Measurements from ENCODE around the gene GRIA4. TPM values are rescaled to one million over a fixed set of nuclear protein-coding genes. Genes with fewer than 3 reads are reported as not detected.

The GRIA4 gene
- total RNA-seq, 1 donor from 2014 or later: 0.27 TPM

DNA sequence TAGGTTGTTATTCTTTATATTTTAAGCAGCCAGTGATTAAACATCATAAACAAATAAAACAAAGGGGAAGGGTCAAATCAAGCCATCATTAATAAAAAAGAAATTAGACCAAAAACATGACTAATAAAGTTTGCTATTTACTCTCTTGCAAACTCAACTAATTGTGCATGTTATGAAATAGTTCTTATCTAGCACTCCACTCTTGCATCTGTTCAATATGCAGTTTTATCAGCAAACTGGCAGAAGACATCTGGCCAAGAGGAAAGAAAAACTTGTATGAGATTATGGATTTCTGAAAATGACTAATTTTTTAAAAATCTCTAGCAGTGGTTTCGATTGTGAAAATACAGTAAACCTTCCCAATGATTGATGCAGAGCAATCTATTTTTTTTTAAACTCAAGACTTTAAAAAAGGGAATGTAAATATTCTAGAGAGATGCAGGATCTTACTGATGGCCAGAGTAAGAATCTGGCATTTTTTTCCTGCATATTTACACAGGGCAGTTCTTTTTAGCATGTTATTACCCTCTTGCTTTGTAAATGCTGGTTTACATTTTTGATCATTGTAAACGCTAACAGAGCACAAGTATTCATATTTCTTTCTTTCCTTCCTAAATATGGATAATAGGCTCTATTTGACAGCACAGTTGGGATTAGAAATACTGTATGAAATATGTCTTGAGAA, 83.3 kb downstream of the GRIA4 start:
- Histone ChIP-seq H3K9ac (ENCODE audit: low read length) (no peak overlapping the region), H3K27me3 (ENCODE audit: insufficient read depth, low read length) (no peaks in the 10 kb centered on the region), H3K9me3 (ENCODE audit: insufficient read depth, low read depth, low read length) (no peaks in the 10 kb centered on the region), H3K4me3 (ENCODE audit: insufficient read depth, low read depth, low read length) (no peak overlapping the region), H3K4me1 (ENCODE audit: insufficient read depth, low read length) (no peaks in the 10 kb centered on the region), H3K79me2 (ENCODE audit: insufficient read depth, low read length) (no peaks in the 10 kb centered on the region), H3K36me3 (ENCODE audit: insufficient read depth, low read length) (no peaks in the 10 kb centered on the region), H4K20me1 (ENCODE audit: insufficient read depth, low read length) (no peaks in the 10 kb centered on the region), H3K27ac (ENCODE audit: low read depth, low read length) (no peak overlapping the region), H3K4me2 (ENCODE audit: low read length) (no peak overlapping the region), H2AFZ (ENCODE audit: low read depth, low read length) (no peak overlapping the region)
- H3K36me3 Mint-ChIP-seq (ENCODE audit: low read depth, unreplicated experiment): no peaks in the 10 kb centered on the region
- H3K4me1 Mint-ChIP-seq (ENCODE audit: low read depth, unreplicated experiment): no peaks in the 10 kb centered on the region
- no peak overlapping the region for H3K4me3 Mint-ChIP-seq (ENCODE audit: unreplicated experiment)
- H3K27ac Mint-ChIP-seq (ENCODE audit: unreplicated experiment): no peak overlapping the region
- no peaks in the 10 kb centered on the region for H3K9me3 Mint-ChIP-seq (ENCODE audit: unreplicated experiment)
- TF ChIP-seq, protein P1, sequence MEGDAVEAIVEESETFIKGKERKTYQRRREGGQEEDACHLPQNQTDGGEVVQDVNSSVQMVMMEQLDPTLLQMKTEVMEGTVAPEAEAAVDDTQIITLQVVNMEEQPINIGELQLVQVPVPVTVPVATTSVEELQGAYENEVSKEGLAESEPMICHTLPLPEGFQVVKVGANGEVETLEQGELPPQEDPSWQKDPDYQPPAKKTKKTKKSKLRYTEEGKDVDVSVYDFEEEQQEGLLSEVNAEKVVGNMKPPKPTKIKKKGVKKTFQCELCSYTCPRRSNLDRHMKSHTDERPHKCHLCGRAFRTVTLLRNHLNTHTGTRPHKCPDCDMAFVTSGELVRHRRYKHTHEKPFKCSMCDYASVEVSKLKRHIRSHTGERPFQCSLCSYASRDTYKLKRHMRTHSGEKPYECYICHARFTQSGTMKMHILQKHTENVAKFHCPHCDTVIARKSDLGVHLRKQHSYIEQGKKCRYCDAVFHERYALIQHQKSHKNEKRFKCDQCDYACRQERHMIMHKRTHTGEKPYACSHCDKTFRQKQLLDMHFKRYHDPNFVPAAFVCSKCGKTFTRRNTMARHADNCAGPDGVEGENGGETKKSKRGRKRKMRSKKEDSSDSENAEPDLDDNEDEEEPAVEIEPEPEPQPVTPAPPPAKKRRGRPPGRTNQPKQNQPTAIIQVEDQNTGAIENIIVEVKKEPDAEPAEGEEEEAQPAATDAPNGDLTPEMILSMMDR (IDR thresholded peaks at IDR 0.05; ENCODE audit: insufficient read depth, low read depth, low read length): no peak
- H3K27me3 Mint-ChIP-seq (ENCODE audit: low read depth, unreplicated experiment): no peaks in the 10 kb centered on the region
- FAIRE-seq (no peak), DNase-seq (ENCODE audit: low read depth) (no peak)

DNA sequence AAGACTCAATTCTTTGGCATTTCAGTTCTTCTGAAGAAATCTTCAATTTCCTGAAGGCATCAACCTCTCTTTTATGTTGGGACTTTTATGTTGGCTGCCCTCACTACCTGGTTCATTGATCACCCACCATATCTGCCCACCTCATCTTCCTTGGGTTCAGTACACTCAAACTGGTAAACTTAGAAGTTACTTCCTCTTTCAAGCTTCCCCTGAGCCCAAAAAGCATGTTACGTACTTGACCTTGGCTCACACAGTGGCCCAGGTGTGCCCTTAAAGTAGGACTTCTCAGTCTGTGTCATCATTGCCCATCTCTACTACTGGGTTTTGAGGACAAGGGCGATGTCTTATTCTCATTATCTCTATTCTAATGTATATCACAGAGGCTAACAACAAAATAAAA, 86.1 kb downstream of the GRIA4 start:
- FAIRE-seq: no peak
- Mint-ChIP-seq H3K9me3 (ENCODE audit: unreplicated experiment) (no peaks in the 10 kb centered on the region), H3K4me3 (ENCODE audit: unreplicated experiment) (no peak overlapping the region), H3K36me3 (ENCODE audit: low read depth, unreplicated experiment) (no peaks in the 10 kb centered on the region), H3K27ac (ENCODE audit: unreplicated experiment) (no peak overlapping the region), H3K4me1 (ENCODE audit: low read depth, unreplicated experiment) (no peaks in the 10 kb centered on the region), H3K27me3 (ENCODE audit: low read depth, unreplicated experiment) (no peaks in the 10 kb centered on the region)
- Histone ChIP-seq H3K4me3 (ENCODE audit: insufficient read depth, low read depth, low read length) (no peak overlapping the region), H3K9me3 (ENCODE audit: insufficient read depth, low read depth, low read length) (no peaks in the 10 kb centered on the region), H3K4me2 (ENCODE audit: low read length) (no peak overlapping the region), H3K4me1 (ENCODE audit: insufficient read depth, low read length) (no peaks in the 10 kb centered on the region), H3K27me3 (ENCODE audit: insufficient read depth, low read length) (no peaks in the 10 kb centered on the region), H4K20me1 (ENCODE audit: insufficient read depth, low read length) (no peaks in the 10 kb centered on the region), H3K36me3 (ENCODE audit: insufficient read depth, low read length) (no peaks in the 10 kb centered on the region), H3K79me2 (ENCODE audit: insufficient read depth, low read length) (no peaks in the 10 kb centered on the region), H3K27ac (ENCODE audit: low read depth, low read length) (no peak overlapping the region), H3K9ac (ENCODE audit: low read length) (no peak overlapping the region), H2AFZ (ENCODE audit: low read depth, low read length) (no peak overlapping the region)
- DNase-seq (ENCODE audit: low read depth): no peak
- no peak for TF ChIP-seq EZH2 (IDR thresholded peaks at IDR 0.05; ENCODE audit: insufficient read depth, low read length)
- TF ChIP-seq, protein P1 (IDR thresholded peaks at IDR 0.05; ENCODE audit: insufficient read depth, low read depth, low read length): no peak

DNA sequence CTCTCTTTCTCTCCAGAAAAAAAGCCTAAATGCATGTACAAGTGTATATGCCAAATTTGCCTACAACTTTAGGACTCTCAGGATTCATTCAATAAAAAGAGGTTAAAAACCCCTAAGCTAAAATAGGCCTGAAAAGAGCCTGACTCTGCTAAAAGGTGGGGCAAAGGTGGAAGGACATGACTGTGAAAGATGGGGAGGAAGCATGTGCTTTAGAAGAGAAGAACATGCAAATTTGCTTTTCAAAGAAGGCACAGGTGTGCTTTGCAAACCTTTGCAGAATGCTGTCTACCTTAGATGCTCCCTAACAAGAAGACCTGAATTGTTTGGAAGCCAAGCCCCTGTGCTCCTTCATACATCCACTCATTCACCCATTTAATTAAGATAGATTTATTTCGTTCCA, 87.4 kb downstream of the GRIA4 start:
- Histone ChIP-seq H2AFZ (ENCODE audit: low read depth, low read length) (no peak overlapping the region), H3K4me2 (ENCODE audit: low read length) (no peak overlapping the region), H3K79me2 (ENCODE audit: insufficient read depth, low read length) (no peaks in the 10 kb centered on the region), H3K27ac (ENCODE audit: low read depth, low read length) (no peak overlapping the region), H3K36me3 (ENCODE audit: insufficient read depth, low read length) (no peaks in the 10 kb centered on the region), H3K4me1 (ENCODE audit: insufficient read depth, low read length) (no peaks in the 10 kb centered on the region), H3K9ac (ENCODE audit: low read length) (no peak overlapping the region), H3K4me3 (ENCODE audit: insufficient read depth, low read depth, low read length) (no peak overlapping the region), H4K20me1 (ENCODE audit: insufficient read depth, low read length) (no peaks in the 10 kb centered on the region), H3K27me3 (ENCODE audit: insufficient read depth, low read length) (no peaks in the 10 kb centered on the region), H3K9me3 (ENCODE audit: insufficient read depth, low read depth, low read length) (no peaks in the 10 kb centered on the region)
- TF ChIP-seq EZH2 (IDR thresholded peaks at IDR 0.05; ENCODE audit: insufficient read depth, low read length): no peak
- TF ChIP-seq, protein P1 (IDR thresholded peaks at IDR 0.05; ENCODE audit: insufficient read depth, low read depth, low read length): no peak
- no peak overlapping the region for H3K27ac Mint-ChIP-seq (ENCODE audit: unreplicated experiment)
- H3K27me3 Mint-ChIP-seq (ENCODE audit: low read depth, unreplicated experiment): no peaks in the 10 kb centered on the region
- FAIRE-seq (no peak), DNase-seq (ENCODE audit: low read depth) (no peak)
- H3K9me3 Mint-ChIP-seq (ENCODE audit: unreplicated experiment): no peaks in the 10 kb centered on the region
- H3K4me1 Mint-ChIP-seq (ENCODE audit: low read depth, unreplicated experiment): no peaks in the 10 kb centered on the region
- H3K36me3 Mint-ChIP-seq (ENCODE audit: low read depth, unreplicated experiment): no peaks in the 10 kb centered on the region
- no peak overlapping the region for H3K4me3 Mint-ChIP-seq (ENCODE audit: unreplicated experiment)
